HG03521 (cell line): Measurements from ENCODE around the gene ELK4.

Source experiments
- ATAC-seq: cut with Tn5 transposase; IDR thresholded peaks from one replicate; pipeline ENCODE4 v1.9.1; 2021; ENCODE audit warnings: mild to moderate bottlenecking, moderate library complexity; ENCODE audit not compliant: unreplicated experiment

Gene ELK4

GRCh38 chr1:205597691-205598314 is 34.0 kb downstream of the ELK4 start:
- ATAC-seq: no peak

GRCh38 chr1:205596876-205597275 is 34.9 kb downstream of the ELK4 start:
- ATAC-seq: no peak

- no peak for ATAC-seq
Measured at GRCh38 chr1:205595861-205596260, 36.0 kb downstream of the ELK4 start.

GRCh38 chr1:205595435-205595834 is 36.4 kb downstream of the ELK4 start:
- no peak for ATAC-seq

GRCh38 chr1:205594846-205595245 is 37.0 kb downstream of the ELK4 start:
- ATAC-seq: no peak

GRCh38 chr1:205593967-205594366 is 37.8 kb downstream of the ELK4 start:
- ATAC-seq: no peak

- ATAC-seq: no peak
Measured at GRCh38 chr1:205593532-205593931, 38.3 kb downstream of the ELK4 start.

GRCh38 chr1:205592443-205593003 is 39.3 kb downstream of the ELK4 start:
- no peak for ATAC-seq

GRCh38 chr1:205591522-205592351 is 40.1 kb downstream of the ELK4 start:
- ATAC-seq: peak; percentile 60

- ATAC-seq: no peak
Measured at GRCh38 chr1:205590777-205591513, 40.9 kb downstream of the ELK4 start.

- ATAC-seq: no peak
Measured at GRCh38 chr1:205590457-205590768, 41.4 kb downstream of the ELK4 start.

- ATAC-seq: no peak
Measured at GRCh38 chr1:205589618-205590456, 42.0 kb downstream of the ELK4 start.

GRCh38 chr1:205589046-205589445 is 42.8 kb downstream of the ELK4 start:
- no peak for ATAC-seq

GRCh38 chr1:205588636-205589035 is 43.2 kb downstream of the ELK4 start:
- ATAC-seq: no peak

- no peak for ATAC-seq
Measured at GRCh38 chr1:205587581-205587980, 44.2 kb downstream of the ELK4 start.

GRCh38 chr1:205585835-205586785 is 45.7 kb downstream of the ELK4 start:
- ATAC-seq: no peak

GRCh38 chr1:205585169-205585834 is 46.5 kb downstream of the ELK4 start:
- no peak for ATAC-seq

GRCh38 chr1:205584732-205585131 is 47.1 kb downstream of the ELK4 start:
- no peak for ATAC-seq
